Suppressor macrophage treated with lipopolysaccharide for 1 hour (primary cell): ENCODE results near the gene CCDC171.
"Not testable (repeated sequence)": the region's sequence is repeated elsewhere in the genome, so short reads cannot be mapped to it uniquely, and the experiment has no call there.

Source experiments
- DNase-seq, 3 donors: peaks; one replicate each; pipeline ENCODE4 v3.0.0-alpha.2; 2020 to 2022

CCDC171 gene

GRCh38 chr9:15699876-15700559 is 147.2 kb downstream of the CCDC171 start:
- DNase-seq, result not testable (repeated sequence)

- no peak for DNase-seq
Measured at GRCh38 chr9:15707000-15707399, 154.2 kb downstream of the CCDC171 start.

- DNase-seq, result no peak
Measured at GRCh38 chr9:15711531-15711930, 158.7 kb downstream of the CCDC171 start.

GRCh38 chr9:15711931-15712330 is 159.1 kb downstream of the CCDC171 start:
- DNase-seq, result no peak

- DNase-seq, result no peak
Measured at GRCh38 chr9:15714746-15715145, 161.9 kb downstream of the CCDC171 start.

GRCh38 chr9:15717290-15717967 is 164.6 kb downstream of the CCDC171 start:
- no peak for DNase-seq

- peak in 1 of 3 donors; percentile 0 for DNase-seq
Measured at GRCh38 chr9:15718423-15718822, 165.6 kb downstream of the CCDC171 start.

- no peak for DNase-seq
Measured at GRCh38 chr9:15720861-15721260, 168.0 kb downstream of the CCDC171 start.

GRCh38 chr9:15722888-15723287 is 170.0 kb downstream of the CCDC171 start:
- DNase-seq, result no peak

GRCh38 chr9:15724016-15724415 is 171.2 kb downstream of the CCDC171 start:
- no peak for DNase-seq

GRCh38 chr9:15724612-15725011 is 171.8 kb downstream of the CCDC171 start:
- DNase-seq, result no peak

- no peak for DNase-seq
Measured at GRCh38 chr9:15725953-15726352, 173.1 kb downstream of the CCDC171 start.

- DNase-seq, result no peak
Measured at GRCh38 chr9:15729507-15729906, 176.7 kb downstream of the CCDC171 start.

- DNase-seq, result no peak
Measured at GRCh38 chr9:15735083-15735857, 182.4 kb downstream of the CCDC171 start.

GRCh38 chr9:15736569-15736968 is 183.7 kb downstream of the CCDC171 start:
- no peak for DNase-seq

GRCh38 chr9:15738011-15738410 is 185.2 kb downstream of the CCDC171 start:
- DNase-seq, result no peak

GRCh38 chr9:15741015-15741414 is 188.2 kb downstream of the CCDC171 start:
- DNase-seq, result no peak

- no peak for DNase-seq
Measured at GRCh38 chr9:15743512-15743911, 190.7 kb downstream of the CCDC171 start.

GRCh38 chr9:15744196-15744595 is 191.4 kb downstream of the CCDC171 start:
- DNase-seq, result no peak

GRCh38 chr9:15746905-15747304 is 194.1 kb downstream of the CCDC171 start:
- DNase-seq, result no peak

GRCh38 chr9:15755660-15756059 is 202.8 kb downstream of the CCDC171 start:
- DNase-seq, result no peak

GRCh38 chr9:15761551-15761950 is 208.7 kb downstream of the CCDC171 start:
- no peak for DNase-seq

GRCh38 chr9:15763371-15763770 is 210.5 kb downstream of the CCDC171 start:
- no peak for DNase-seq

GRCh38 chr9:15764131-15764530 is 211.3 kb downstream of the CCDC171 start:
- no peak for DNase-seq
